Neural progenitor cell (in vitro differentiated cells): Measurements from ENCODE around the gene MYO9B.

Experiments used
- EZH2phosphoT487 ChIP-seq: fragments of 200-600 bp; sonication (generic); IDR thresholded peaks from 2 replicates; pipeline ENCODE4 v1.6.1; 2017; ENCODE audit warnings: antibody characterized with exemption
- TF ChIP-seq, protein P1 (sequence below): fragments of 200-600 bp; sonication (generic); IDR thresholded peaks from 2 replicates; pipeline ENCODE4 v1.5.1; 2017; ENCODE audit warnings: antibody characterized with exemption, mild to moderate bottlenecking

GRCh38 chr19:17254636-17255035, 179.1 kb downstream of the MYO9B start:
- TF ChIP-seq, protein P1, sequence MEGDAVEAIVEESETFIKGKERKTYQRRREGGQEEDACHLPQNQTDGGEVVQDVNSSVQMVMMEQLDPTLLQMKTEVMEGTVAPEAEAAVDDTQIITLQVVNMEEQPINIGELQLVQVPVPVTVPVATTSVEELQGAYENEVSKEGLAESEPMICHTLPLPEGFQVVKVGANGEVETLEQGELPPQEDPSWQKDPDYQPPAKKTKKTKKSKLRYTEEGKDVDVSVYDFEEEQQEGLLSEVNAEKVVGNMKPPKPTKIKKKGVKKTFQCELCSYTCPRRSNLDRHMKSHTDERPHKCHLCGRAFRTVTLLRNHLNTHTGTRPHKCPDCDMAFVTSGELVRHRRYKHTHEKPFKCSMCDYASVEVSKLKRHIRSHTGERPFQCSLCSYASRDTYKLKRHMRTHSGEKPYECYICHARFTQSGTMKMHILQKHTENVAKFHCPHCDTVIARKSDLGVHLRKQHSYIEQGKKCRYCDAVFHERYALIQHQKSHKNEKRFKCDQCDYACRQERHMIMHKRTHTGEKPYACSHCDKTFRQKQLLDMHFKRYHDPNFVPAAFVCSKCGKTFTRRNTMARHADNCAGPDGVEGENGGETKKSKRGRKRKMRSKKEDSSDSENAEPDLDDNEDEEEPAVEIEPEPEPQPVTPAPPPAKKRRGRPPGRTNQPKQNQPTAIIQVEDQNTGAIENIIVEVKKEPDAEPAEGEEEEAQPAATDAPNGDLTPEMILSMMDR = no peak
- no peak for TF ChIP-seq EZH2phosphoT487
